Left lung (tissue), 10 donors: ENCODE measurements around the gene ATP5PF. TPM values are rescaled to one million over a fixed set of nuclear protein-coding genes. Genes with fewer than 3 reads are reported as not detected.

Experiments
- ATAC-seq: fragments of 200-7000 bp; cut with Tn5 transposase; one replicate; pipeline ENCODE4 v1.9.1; 2020; ENCODE audit warnings: moderate library complexity
- DNase-seq, 4 donors: peaks; one replicate each; pipeline ENCODE4 v3.0.0-alpha.2; 2013 to 2020
- H3K27ac ChIP-seq, 2 donors: fragments of 200-600 bp; sonication (generic) in 1 of 2; one replicate each; pipeline versions ENCODE4 v1.5.0 to v1.8.0; 2020 to 2021
- H3K27me3 ChIP-seq, 2 donors: fragments of 200-600 bp; sonication (generic) in 1 of 2; one replicate each; pipeline versions ENCODE4 v1.5.0 to v1.8.0; 2020 to 2021
- H3K36me3 ChIP-seq, 2 donors: fragments of 200-600 bp; sonication (generic) in 1 of 2; one replicate each; pipeline versions ENCODE4 v1.5.0 to v1.8.0; 2020 to 2021
- H3K4me1 ChIP-seq, 2 donors: fragments of 200-600 bp; one replicate each; pipeline ENCODE4 v1.8.0; 2021
- H3K4me3 ChIP-seq, 2 donors: fragments of 200-600 bp; sonication (generic) in 1 of 2; one replicate each; pipeline versions ENCODE4 v1.5.0 to v1.8.0; 2020 to 2021; ENCODE audit warnings: mild to moderate bottlenecking in 1 of 2
- H3K9me3 ChIP-seq, 2 donors: fragments of 200-600 bp; sonication (generic) in 1 of 2; one replicate each; pipeline versions ENCODE4 v1.5.0 to v1.8.0; 2020 to 2021
- intact Hi-C, 2 donors: fragments of 100-400 bp; cut with DNase I; formaldehyde crosslinking; loops; one replicate each; pipeline versions ENCODE4 v1.11.2 to v1.14.2; 2022
- polyA plus RNA-seq, 6 donors: library from polyadenylated mRNA; unstranded; fragments of 120-200 nt; gene quantifications; one replicate each; pipeline ENCODE4 v1.2.1, GENCODE V29; 2013; ENCODE audit not compliant: insufficient read length in 6 of 6
- total RNA-seq, 2 donors: library from RNA; stranded (reverse); fragmentation: NEBNext Ultra II Directional; extraction: Animal tissue kit (Norgen Biotek cat#: 25700); gene quantifications; one replicate each; pipeline ENCODE4 v1.2.1, GENCODE V29; 2021
- TF ChIP-seq, protein P1 (sequence below), 2 donors: fragments of 200-600 bp; sonication (generic) in 1 of 2; IDR thresholded peaks; one replicate each; pipeline versions ENCODE4 v1.5.0 to v1.8.0; 2021; ENCODE audit warnings: antibody characterized with exemption in 2 of 2
- donor health status: DM: no; HTN: yes; CAD: no.
- donor health status: DM: no; HTN: no; CAD: no.

Gene ATP5PF
- total and polyA plus RNA-seq, 8 donors = 102 to 153 (median 146) TPM

DNA sequence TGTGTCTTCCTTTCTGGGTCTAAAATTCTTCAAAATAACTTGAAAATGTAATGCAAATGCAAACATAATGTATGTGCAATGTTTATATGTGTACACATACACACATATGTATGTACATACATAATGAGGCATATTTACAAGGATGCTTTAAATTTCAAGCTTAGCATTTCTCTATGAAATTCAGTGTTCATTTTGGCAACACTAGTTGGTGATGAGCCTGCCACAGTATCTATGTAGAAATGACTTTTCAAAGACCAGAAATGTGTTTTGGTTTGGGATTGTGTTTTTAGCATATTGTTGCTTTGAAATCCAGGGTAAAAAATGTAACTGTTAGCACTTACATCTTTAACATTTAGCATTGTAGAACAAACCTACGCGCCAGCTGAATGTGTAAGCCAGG lies 10.2 kb upstream of the ATP5PF start:
- intact Hi-C loops = no loop called here
- Histone ChIP-seq H3K9me3 (no peaks in the 10 kb centered on the region), H3K27ac (no peak overlapping the region), H3K4me1 (no peaks in the 10 kb centered on the region), H3K36me3 (peaks cover 0 to 29% of the 10 kb centered on the region in 2 donors), H3K4me3 (no peak overlapping the region), H3K27me3 (no peaks in the 10 kb centered on the region)
- DNase-seq (no peak), ATAC-seq (no peak)
- TF ChIP-seq, protein P1, sequence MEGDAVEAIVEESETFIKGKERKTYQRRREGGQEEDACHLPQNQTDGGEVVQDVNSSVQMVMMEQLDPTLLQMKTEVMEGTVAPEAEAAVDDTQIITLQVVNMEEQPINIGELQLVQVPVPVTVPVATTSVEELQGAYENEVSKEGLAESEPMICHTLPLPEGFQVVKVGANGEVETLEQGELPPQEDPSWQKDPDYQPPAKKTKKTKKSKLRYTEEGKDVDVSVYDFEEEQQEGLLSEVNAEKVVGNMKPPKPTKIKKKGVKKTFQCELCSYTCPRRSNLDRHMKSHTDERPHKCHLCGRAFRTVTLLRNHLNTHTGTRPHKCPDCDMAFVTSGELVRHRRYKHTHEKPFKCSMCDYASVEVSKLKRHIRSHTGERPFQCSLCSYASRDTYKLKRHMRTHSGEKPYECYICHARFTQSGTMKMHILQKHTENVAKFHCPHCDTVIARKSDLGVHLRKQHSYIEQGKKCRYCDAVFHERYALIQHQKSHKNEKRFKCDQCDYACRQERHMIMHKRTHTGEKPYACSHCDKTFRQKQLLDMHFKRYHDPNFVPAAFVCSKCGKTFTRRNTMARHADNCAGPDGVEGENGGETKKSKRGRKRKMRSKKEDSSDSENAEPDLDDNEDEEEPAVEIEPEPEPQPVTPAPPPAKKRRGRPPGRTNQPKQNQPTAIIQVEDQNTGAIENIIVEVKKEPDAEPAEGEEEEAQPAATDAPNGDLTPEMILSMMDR (IDR thresholded peaks at IDR 0.05) = no peak

GRCh38 chr21:25742900-25743299 lies 8.2 kb upstream of the ATP5PF start:
- Histone ChIP-seq H3K27ac (no peak overlapping the region), H3K36me3 (peaks cover 0 to 16% of the 10 kb centered on the region in 2 donors), H3K4me3 (no peak overlapping the region), H3K9me3 (no peaks in the 10 kb centered on the region), H3K27me3 (no peaks in the 10 kb centered on the region), H3K4me1 (no peaks in the 10 kb centered on the region)
- intact Hi-C loops = no loop called here
- TF ChIP-seq, protein P1 (IDR thresholded peaks at IDR 0.05) = no peak
- no peak for ATAC-seq
- no peak for DNase-seq

GRCh38 chr21:25737421-25737820 lies 2.7 kb upstream of the ATP5PF start:
- intact Hi-C loops = no loop called here
- no peaks in the 10 kb centered on the region for H3K9me3 ChIP-seq
- no peak overlapping the region for H3K27ac ChIP-seq
- peaks cover 7 to 27% of the 10 kb centered on the region in 2 donors for H3K4me1 ChIP-seq
- H3K27me3 ChIP-seq = no peaks in the 10 kb centered on the region
- ATAC-seq (no peak), DNase-seq (no peak)
- no peaks in the 10 kb centered on the region for H3K36me3 ChIP-seq
- TF ChIP-seq, protein P1 (IDR thresholded peaks at IDR 0.05) = no peak
- H3K4me3 ChIP-seq = no peak overlapping the region

DNA sequence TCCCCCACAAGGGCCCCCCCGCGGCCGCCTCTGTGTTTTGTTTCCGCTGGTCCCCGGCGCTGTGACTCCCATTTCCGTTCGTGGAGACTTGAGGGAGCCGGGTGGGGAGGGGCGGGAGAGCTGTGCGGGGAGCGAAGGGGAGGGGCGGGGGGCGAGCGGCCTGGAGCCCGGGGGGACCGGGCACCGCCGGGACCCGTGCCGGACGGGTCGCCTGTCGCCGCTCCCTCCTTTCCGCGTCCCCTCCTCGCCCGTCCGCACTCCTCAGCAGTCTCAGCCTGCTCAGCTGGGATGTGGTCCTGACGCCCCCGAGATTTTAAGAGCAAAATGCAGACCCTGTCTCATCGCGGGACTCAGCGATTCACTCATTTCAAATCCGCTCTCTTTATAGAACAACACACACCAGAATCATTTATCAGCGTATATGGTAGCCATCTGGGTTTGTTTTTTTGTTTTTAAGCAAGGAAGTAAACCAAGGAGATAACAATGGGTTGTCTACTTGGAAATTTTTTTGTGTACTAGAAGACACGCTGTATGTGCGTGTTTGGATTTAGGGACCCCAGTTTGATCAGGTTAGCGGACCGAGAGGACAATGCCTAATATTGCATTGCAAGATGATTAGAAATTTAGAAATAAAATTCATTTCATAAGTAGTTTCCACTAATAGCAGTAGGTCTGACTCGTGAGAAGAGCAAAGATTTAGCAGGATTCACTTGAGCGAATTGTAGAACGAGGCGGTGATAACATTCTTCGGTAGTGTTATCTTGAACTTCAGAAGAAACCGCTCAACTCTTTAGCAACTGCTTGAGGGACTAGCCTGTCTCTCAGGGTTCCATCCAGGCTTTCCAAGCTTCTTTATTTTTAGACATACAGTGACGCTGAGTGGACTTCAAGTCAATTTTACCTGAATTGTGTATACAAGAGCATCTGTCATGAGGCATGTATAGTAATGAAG lies 1.2 kb upstream of the ATP5PF start:
- Histone ChIP-seq H3K36me3 (no peaks in the 10 kb centered on the region), H3K27ac (peak overlapping the region; percentile 98 to 99), H3K4me1 (peaks cover 7 to 36% of the 10 kb centered on the region in 2 donors), H3K27me3 (no peaks in the 10 kb centered on the region), H3K9me3 (no peaks in the 10 kb centered on the region), H3K4me3 (peak overlapping the region; percentile 83 to 87)
- TF ChIP-seq, protein P1 (IDR thresholded peaks at IDR 0.05) = no peak
- DNase-seq = peak in 3 of 4 donors; percentile 82 to 92 (median 87)
- ATAC-seq = peak; percentile 79
- intact Hi-C loops = no loop called here

DNA sequence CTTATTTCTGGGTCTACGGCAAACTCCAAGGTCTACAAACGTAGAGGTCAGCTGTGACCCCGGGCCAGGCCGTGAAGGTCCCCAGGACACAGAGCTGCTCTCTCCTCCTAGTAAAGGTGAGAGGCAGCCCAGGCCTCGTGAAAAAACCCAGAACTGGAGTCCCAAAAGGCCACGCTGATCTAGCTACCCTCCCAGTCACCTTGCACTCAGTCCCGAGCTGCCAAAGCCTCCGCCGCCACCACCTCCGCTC lies 125 bp downstream of the ATP5PF start:
- Histone ChIP-seq H3K4me3 (peak overlapping the region; percentile 83 to 87), H3K27me3 (no peaks in the 10 kb centered on the region), H3K36me3 (peaks cover 0 to 9% of the 10 kb centered on the region in 2 donors), H3K4me1 (peaks cover 7 to 36% of the 10 kb centered on the region in 2 donors), H3K27ac (peak overlapping the region; percentile 98 to 99), H3K9me3 (no peaks in the 10 kb centered on the region)
- DNase-seq (peak in 1 of 4 donors; percentile 88), ATAC-seq (no peak)
- TF ChIP-seq, protein P1 (IDR thresholded peaks at IDR 0.05) = no peak
- intact Hi-C loops = no loop called here
